Astrocyte (in vitro differentiated cells and primary cell): ENCODE measurements around the gene KCNG4. TPM values are rescaled to one million over a fixed set of nuclear protein-coding genes. Genes with fewer than 3 reads are reported as not detected.

Experiments
- DNase-seq: peaks from one replicate; pipeline ENCODE4 v3.0.0-alpha.2; 2010; ENCODE audit warnings: low read depth
- FAIRE-seq: peaks from 2 replicates; lab custom pipeline; 2011; peaks lifted over from hg19 to GRCh38; lab: Jason Lieb, UNC
- H2AFZ ChIP-seq: 2 replicates; pipeline ENCODE4 v1.6.0; 2012; ENCODE audit warnings: low read depth, low read length, inconsistent platforms
- H3K27ac ChIP-seq: 2 replicates; pipeline ENCODE4 v1.5.1; 2011; ENCODE audit warnings: low read depth, low read length, inconsistent platforms
- H3K27me3 ChIP-seq: 2 replicates; pipeline ENCODE4 v1.6.0; 2011; ENCODE audit warnings: low read length, inconsistent platforms; ENCODE audit not compliant: insufficient read depth
- H3K36me3 ChIP-seq: 2 replicates; pipeline ENCODE4 v1.5.1; 2011; ENCODE audit warnings: low read length, inconsistent platforms; ENCODE audit not compliant: insufficient read depth
- H3K4me1 ChIP-seq: 2 replicates; pipeline ENCODE4 v1.5.1; 2011; ENCODE audit warnings: low read length, inconsistent platforms; ENCODE audit not compliant: insufficient read depth
- H3K4me2 ChIP-seq: 2 replicates; pipeline ENCODE4 v1.6.0; 2012; ENCODE audit warnings: low read length, inconsistent platforms
- H3K4me3 ChIP-seq: 2 replicates; pipeline ENCODE4 v1.5.1; 2011; ENCODE audit warnings: low read depth, mild to moderate bottlenecking, low read length, inconsistent platforms; ENCODE audit not compliant: insufficient read depth
- H3K79me2 ChIP-seq: 2 replicates; pipeline ENCODE4 v1.6.0; 2012; ENCODE audit warnings: mild to moderate bottlenecking, low read length, inconsistent platforms; ENCODE audit not compliant: insufficient read depth
- H3K9ac ChIP-seq: 2 replicates; pipeline ENCODE4 v1.6.0; 2012; ENCODE audit warnings: mild to moderate bottlenecking, low read length, inconsistent platforms
- H3K9me3 ChIP-seq: 2 replicates; pipeline ENCODE4 v1.5.1; 2012; ENCODE audit warnings: low read depth, mild to moderate bottlenecking, low read length, inconsistent platforms; ENCODE audit not compliant: insufficient read depth
- H4K20me1 ChIP-seq: 2 replicates; pipeline ENCODE4 v1.6.0; 2012; ENCODE audit warnings: low read length, inconsistent platforms; ENCODE audit not compliant: insufficient read depth
- H3K27ac Mint-ChIP-seq: one replicate; pipeline ENCODE4 v1.8.0; 2021; ENCODE audit warnings: mild to moderate bottlenecking, mixed read lengths; ENCODE audit not compliant: unreplicated experiment
- H3K27me3 Mint-ChIP-seq: one replicate; pipeline ENCODE4 v1.8.0; 2021; ENCODE audit warnings: low read depth, mixed read lengths; ENCODE audit not compliant: unreplicated experiment
- H3K36me3 Mint-ChIP-seq: one replicate; pipeline ENCODE4 v1.8.0; 2021; ENCODE audit warnings: low read depth, mixed read lengths; ENCODE audit not compliant: unreplicated experiment
- H3K4me1 Mint-ChIP-seq: one replicate; pipeline ENCODE4 v1.8.0; 2021; ENCODE audit warnings: low read depth, mixed read lengths; ENCODE audit not compliant: unreplicated experiment
- H3K4me3 Mint-ChIP-seq: one replicate; pipeline ENCODE4 v1.8.0; 2021; ENCODE audit warnings: mild to moderate bottlenecking, moderate library complexity, mixed read lengths; ENCODE audit not compliant: unreplicated experiment
- H3K9me3 Mint-ChIP-seq: one replicate; pipeline ENCODE4 v1.8.0; 2021; ENCODE audit warnings: mild to moderate bottlenecking, mixed read lengths; ENCODE audit not compliant: unreplicated experiment
- EZH2 ChIP-seq: IDR thresholded peaks from 2 replicates; pipeline ENCODE4 v1.6.1; 2012; ENCODE audit warnings: mild to moderate bottlenecking, low read length, inconsistent platforms; ENCODE audit not compliant: insufficient read depth
- total RNA-seq: library from RNA; stranded (reverse); gene quantifications from 2 replicates; pipeline ENCODE4 v1.2.1, GENCODE V29; 2021
- TF ChIP-seq, protein P1 (sequence below): IDR thresholded peaks from 2 replicates; pipeline ENCODE4 v1.5.1; 2011; ENCODE audit warnings: low read depth, mild to moderate bottlenecking, inconsistent platforms, low read length, moderate library complexity; ENCODE audit not compliant: insufficient read depth

Gene KCNG4
- total RNA-seq, 1 donor from 2014 or later = not detected

DNA sequence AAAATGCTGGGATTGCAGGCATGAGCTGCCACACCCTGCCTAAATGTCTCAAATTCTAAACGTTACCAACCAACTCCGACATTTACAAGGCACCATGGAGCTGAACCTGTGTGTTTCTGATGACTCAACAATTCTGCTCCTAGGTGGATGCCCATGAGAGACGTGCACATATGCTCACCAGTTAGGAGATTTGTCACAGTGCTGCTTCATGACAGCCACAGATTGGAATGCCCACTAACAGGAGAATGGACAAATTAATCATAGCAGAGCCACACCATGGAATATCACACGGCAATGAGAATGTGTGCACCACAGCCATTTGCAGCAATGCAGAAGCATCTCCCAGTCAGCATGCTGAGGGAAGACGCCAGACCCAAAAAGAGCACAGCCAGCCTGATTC lies 8.0 kb upstream of the KCNG4 start:
- peaks cover 16% of the 10 kb centered on the region for H3K27me3 ChIP-seq
- H3K9me3 Mint-ChIP-seq = peaks cover 6% of the 10 kb centered on the region
- no peak overlapping the region for H3K4me3 Mint-ChIP-seq
- H3K36me3 ChIP-seq = no peaks in the 10 kb centered on the region
- H3K4me1 ChIP-seq = no peaks in the 10 kb centered on the region
- DNase-seq (peak; percentile 18), FAIRE-seq (no peak)
- no peak overlapping the region for H3K27ac Mint-ChIP-seq
- no peak overlapping the region for H3K27ac ChIP-seq
- H3K36me3 Mint-ChIP-seq = peaks cover 4% of the 10 kb centered on the region
- peaks cover 49% of the 10 kb centered on the region for H3K27me3 Mint-ChIP-seq
- no peaks in the 10 kb centered on the region for H4K20me1 ChIP-seq
- no peak overlapping the region for H2AFZ ChIP-seq
- no peaks in the 10 kb centered on the region for H3K4me1 Mint-ChIP-seq
- H3K79me2 ChIP-seq = no peaks in the 10 kb centered on the region
- no peak overlapping the region for H3K9ac ChIP-seq
- H3K4me3 ChIP-seq = no peak overlapping the region
- H3K9me3 ChIP-seq = no peaks in the 10 kb centered on the region
- H3K4me2 ChIP-seq = no peak overlapping the region
- TF ChIP-seq, protein P1, sequence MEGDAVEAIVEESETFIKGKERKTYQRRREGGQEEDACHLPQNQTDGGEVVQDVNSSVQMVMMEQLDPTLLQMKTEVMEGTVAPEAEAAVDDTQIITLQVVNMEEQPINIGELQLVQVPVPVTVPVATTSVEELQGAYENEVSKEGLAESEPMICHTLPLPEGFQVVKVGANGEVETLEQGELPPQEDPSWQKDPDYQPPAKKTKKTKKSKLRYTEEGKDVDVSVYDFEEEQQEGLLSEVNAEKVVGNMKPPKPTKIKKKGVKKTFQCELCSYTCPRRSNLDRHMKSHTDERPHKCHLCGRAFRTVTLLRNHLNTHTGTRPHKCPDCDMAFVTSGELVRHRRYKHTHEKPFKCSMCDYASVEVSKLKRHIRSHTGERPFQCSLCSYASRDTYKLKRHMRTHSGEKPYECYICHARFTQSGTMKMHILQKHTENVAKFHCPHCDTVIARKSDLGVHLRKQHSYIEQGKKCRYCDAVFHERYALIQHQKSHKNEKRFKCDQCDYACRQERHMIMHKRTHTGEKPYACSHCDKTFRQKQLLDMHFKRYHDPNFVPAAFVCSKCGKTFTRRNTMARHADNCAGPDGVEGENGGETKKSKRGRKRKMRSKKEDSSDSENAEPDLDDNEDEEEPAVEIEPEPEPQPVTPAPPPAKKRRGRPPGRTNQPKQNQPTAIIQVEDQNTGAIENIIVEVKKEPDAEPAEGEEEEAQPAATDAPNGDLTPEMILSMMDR = no peak
- TF ChIP-seq EZH2 = no peak

DNA sequence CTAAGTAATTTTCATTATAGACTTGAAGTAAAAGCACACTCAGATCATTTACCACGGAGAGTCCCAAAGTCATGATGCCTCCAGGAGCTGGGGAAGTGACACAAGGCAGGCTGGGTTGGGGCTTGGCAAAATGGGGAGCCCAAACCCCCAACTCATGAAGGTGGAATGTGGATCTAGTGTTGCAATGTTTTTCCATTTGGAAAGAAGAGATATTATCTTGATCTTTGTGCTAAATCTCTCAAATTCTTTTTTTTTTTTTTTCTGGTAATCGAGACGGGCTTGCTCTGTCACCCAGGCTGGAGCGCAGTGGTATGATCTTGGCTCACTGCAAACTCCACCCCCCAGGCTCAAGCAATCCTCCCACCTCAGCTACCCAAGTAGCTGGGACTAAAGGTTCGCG lies 7.5 kb upstream of the KCNG4 start:
- Histone ChIP-seq H3K4me1 (no peaks in the 10 kb centered on the region), H3K27ac (no peak overlapping the region), H4K20me1 (no peaks in the 10 kb centered on the region), H3K4me2 (no peak overlapping the region), H3K9me3 (no peaks in the 10 kb centered on the region), H3K27me3 (peaks cover 18% of the 10 kb centered on the region), H2AFZ (no peak overlapping the region), H3K79me2 (no peaks in the 10 kb centered on the region), H3K4me3 (no peak overlapping the region), H3K9ac (no peak overlapping the region), H3K36me3 (no peaks in the 10 kb centered on the region)
- H3K36me3 Mint-ChIP-seq = peaks cover 7% of the 10 kb centered on the region
- H3K27ac Mint-ChIP-seq = no peak overlapping the region
- peaks cover 6% of the 10 kb centered on the region for H3K9me3 Mint-ChIP-seq
- TF ChIP-seq, protein P1 = no peak
- TF ChIP-seq EZH2 = no peak
- DNase-seq (no peak), FAIRE-seq (no peak)
- no peak overlapping the region for H3K4me3 Mint-ChIP-seq
- peaks cover 48% of the 10 kb centered on the region for H3K27me3 Mint-ChIP-seq
- H3K4me1 Mint-ChIP-seq = no peaks in the 10 kb centered on the region

DNA sequence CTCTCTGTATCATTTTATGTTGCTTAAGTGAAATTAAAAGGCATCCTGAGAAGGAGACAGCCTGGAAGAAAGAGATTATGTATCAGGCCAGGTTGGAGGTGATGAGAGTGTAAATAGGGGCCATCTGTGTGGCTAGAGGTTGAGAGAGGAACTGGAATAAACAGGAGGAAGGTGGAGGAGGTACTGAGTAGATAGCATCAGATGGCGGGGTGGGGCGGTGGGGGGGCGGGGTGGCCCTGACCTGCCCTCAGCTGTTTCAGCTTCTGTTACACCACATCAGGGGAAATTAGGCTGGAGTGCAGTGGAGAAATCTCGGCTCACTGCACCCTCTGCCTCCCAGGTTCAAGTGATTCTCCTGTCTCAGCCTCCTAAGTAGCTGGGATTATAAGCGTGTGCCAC lies 6.9 kb upstream of the KCNG4 start:
- no peak overlapping the region for H3K4me3 Mint-ChIP-seq
- no peak overlapping the region for H3K4me2 ChIP-seq
- peaks cover 43% of the 10 kb centered on the region for H3K27me3 Mint-ChIP-seq
- no peak overlapping the region for H3K27ac Mint-ChIP-seq
- no peaks in the 10 kb centered on the region for H3K36me3 ChIP-seq
- H3K4me1 Mint-ChIP-seq = no peaks in the 10 kb centered on the region
- peaks cover 7% of the 10 kb centered on the region for H3K36me3 Mint-ChIP-seq
- no peak for DNase-seq
- H3K79me2 ChIP-seq = no peaks in the 10 kb centered on the region
- no peak overlapping the region for H2AFZ ChIP-seq
- no peak for TF ChIP-seq EZH2
- TF ChIP-seq, protein P1 = no peak
- H3K9ac ChIP-seq = no peak overlapping the region
- no peak for FAIRE-seq
- peaks cover 20% of the 10 kb centered on the region for H3K27me3 ChIP-seq
- peaks cover 6% of the 10 kb centered on the region for H3K9me3 Mint-ChIP-seq
- no peaks in the 10 kb centered on the region for H3K9me3 ChIP-seq
- H4K20me1 ChIP-seq = no peaks in the 10 kb centered on the region
- H3K4me1 ChIP-seq = no peaks in the 10 kb centered on the region
- no peak overlapping the region for H3K27ac ChIP-seq
- no peak overlapping the region for H3K4me3 ChIP-seq
